Muscle of back (tissue), 11 donors: ENCODE data around the gene FYN. TPM values are rescaled to one million over a fixed set of nuclear protein-coding genes. Genes with fewer than 3 reads are reported as not detected.

Source experiments
- DNase-seq, 3 donors: peaks; one replicate each; pipeline versions ENCODE4 v3.0.0 to v3.0.0-alpha.2; 2013
- polyA plus RNA-seq, 10 donors: library from polyadenylated mRNA; unstranded; fragments of 120-200 nt; gene quantifications; one replicate each; pipeline ENCODE4 v1.2.1, GENCODE V29; 2013; ENCODE audit not compliant: insufficient read length in 10 of 10

Gene FYN
- polyA plus RNA-seq, 10 donors, result 119 to 184 (median 154) TPM

DNA sequence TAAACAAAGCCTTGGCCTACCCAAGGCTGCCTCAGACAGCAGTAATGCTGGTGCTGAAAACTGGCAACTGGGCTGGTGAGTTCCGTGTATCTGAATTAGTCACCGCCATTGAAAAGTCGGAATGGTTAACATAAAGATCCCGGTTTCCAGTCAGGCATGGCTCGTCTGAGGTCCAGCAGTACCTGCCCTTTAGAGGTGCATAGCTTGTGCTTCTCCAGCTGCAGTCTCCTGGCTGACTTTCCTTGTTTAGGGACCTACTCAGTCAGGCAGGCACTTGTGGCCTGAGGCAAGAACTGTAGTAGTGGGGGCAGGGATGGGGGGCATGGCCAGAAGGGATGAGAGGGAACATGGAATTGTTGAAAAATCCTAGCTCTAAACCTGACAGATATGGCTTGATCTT is 101.6 kb downstream of the FYN start:
- DNase-seq, result no peak

DNA sequence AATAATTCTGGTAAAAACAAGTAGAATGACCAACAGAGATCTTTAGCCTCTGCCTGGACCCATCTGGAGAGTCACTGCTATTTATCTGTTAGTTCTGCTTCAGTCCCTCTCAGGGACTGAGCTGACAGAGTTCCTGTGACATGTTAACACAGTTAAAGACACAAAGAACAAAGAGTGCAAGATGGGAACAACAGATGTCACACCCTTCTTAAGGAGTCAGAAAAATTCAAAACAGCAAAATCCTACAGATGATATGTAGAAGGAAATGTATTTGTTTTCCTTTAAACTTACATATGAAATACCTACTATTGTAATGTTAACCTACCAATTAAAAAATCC is 102.2 kb downstream of the FYN start:
- DNase-seq, result no peak

DNA sequence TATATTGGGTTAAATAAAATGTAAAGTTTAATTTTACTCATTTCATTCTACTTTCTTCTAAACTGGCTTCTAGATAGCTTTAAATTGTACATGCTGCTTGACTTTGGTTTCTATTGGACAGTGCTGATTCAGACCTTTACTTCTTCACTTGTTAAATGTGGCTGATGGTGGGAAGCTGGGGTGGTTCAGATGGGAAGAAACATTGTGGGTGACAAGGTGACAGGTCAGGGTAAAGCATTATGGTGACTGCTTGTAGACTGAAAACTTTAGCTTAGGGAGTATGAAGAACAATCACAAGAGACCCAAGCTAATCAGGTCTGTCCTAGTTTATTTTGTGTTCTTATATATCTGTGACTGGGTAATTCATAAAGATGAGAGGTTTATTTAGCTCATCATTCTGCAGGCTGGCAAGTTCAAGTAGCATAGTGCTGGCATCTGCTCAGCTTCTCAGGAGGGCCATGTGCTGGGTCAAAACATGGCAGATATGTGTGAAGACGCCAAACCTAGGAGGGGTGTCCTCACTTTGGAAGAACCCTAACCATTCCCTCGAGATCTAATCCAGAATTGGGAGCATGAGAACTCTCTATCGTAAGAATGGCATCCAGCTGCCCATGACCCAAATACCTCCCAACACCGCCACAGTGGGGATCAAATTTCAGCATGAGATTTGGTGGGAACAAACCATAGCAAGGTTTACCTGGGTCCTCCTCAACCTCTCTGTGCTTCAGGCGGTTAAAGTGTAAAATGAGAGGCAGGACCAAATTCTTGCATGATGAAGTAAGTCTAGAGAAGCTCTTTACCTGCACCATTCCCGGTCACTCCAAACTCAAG is 102.8 kb downstream of the FYN start:
- DNase-seq, result no peak

DNA sequence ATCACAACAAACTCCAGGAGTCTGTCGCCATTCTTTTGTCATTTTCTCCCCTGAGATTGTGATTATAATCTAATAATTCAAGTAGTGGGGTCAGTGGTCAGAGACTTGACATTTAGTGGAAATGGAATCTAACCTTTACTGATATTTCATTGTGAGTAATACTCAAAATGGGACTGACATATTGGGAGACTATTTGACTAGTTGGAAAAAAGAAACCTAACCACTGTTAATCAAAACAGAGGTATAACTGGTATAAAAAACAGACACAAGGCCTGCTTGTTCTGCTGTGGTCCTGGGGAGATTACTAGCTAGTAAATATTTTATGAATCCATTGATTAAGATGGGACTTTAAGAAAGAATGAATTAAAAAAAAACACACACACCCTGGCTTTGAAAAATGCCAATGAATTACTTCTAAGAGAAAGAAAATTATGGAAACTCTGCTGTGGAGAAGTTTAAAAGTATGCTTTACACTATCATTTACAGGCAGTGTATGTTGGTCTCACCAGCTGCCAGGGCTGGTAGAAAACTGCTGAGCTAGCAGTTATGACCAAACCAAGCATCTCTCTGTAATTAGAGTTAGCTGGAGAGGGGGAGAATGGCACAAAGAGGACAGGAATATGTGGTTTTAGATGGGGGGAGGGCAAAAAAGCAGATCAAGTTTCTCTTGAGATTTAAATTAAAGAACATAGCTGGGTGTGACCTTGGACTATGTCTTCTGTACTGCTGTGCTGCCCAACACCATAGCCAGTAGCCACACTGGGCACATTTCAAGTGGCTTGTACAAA is 103.7 kb downstream of the FYN start:
- no peak for DNase-seq

DNA sequence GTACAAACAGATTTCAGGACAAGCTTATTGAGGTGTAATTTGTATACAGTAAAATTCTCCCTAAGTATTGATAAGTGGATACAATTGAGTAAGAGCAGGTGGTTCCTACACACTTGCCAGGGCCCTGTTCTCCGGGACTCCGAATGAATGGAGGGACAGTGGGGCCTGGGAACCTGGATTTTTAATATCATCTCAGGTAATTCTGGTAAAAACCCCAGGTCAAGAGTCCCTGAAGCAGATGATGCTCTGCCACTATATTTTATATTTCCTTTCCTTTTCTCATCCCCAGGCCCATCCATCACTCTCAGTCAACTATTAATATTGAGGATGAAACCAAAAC is 104.9 kb downstream of the FYN start:
- no peak for DNase-seq

- no peak for DNase-seq
Observed at GRCh38 chr6:111767752-111768430, 105.4 kb downstream of the FYN start.

DNA sequence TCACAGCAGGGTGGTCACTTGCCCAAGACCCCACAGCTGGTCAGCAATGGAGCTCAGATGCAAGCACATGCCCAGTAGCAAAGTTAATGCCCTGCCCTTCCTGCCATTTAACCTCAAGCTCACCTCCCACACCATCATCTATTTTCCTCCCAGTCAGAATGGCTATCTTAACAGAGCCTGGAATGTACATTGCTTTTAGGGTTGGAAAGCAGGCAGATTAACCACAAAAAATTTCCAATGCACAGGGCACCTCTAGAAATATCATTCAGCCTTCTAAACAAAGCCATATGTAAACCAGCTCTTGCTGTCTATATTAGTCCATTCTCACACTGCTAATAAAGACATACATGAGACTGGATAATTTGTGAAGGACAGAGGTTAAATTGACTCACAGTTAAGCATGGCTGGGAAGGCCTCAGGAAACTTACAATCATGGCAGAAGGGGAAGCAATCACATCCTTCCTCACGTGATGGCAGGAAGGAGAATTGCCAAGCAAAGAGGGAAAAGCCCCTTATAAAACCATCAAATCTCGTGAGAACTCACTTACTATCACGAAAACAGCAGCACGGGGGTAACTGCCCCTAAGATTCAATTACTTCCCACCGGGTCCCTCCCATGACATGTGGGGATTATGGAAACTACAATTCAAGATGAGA is 106.9 kb downstream of the FYN start:
- peak in 1 of 3 donors; percentile 53 for DNase-seq

DNA sequence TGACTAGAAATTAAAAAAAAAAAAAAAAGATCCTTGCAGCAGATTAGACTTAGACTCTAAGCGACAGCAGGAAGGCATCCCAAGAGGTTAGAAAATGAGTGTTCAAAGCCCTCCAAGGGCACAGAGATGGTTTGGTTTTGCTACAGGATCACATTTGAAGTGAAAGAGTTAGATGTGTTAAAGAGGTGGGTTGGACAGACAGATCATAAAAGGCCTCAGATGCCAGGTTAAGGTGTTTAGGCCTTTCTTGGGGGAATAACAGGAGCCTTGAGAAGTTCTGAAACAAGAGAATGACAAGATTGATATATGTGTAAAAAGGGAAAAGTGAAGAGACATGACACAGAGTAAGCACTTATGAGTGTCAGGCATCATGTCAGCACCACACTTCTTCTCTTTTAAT is 107.5 kb downstream of the FYN start:
- DNase-seq, result no peak

DNA sequence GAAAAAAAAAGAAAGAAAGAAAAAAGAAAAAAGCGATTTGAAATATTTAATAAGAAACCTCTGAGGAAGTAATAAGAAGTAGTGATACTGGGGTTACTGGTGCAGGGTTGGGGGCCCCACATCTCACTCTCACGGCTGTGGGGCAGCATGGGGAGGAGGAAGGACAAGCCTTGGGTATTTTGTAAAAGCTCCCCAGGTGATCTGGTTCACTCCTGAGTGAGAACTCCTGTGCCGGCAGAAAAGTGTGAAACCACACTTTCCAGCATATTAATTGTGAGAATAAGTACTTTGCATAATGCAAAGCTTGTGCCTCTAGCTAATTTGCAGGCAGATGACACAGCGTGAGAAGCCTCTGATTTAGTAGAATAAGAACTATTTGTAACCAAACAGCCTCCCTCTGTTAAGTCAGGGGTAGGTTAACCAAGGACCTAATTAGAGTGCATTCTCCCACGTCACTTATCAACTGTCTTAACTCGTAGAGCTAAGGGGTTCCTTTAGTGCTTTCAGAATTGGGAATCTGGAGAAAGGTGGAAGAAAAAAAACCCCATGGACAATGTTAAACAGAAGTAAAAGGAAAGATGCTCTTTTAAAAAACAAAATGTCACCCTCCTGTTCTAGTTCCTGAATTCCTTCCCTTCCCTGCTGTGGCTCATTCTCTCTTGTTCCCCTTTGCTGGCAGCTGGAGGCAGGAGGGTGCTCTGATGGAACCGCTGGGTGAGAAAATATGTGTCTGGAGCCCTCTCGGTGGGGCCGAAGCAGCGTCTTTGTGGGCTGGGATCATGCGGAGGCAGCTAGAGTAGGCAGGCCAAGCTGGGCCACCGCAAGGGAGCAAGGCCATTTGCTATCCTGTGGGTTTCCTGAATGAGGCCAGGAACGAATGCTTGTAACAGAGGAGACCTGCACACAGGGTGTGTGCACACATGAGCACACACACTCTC is 108.7 kb downstream of the FYN start:
- no peak for DNase-seq

DNA sequence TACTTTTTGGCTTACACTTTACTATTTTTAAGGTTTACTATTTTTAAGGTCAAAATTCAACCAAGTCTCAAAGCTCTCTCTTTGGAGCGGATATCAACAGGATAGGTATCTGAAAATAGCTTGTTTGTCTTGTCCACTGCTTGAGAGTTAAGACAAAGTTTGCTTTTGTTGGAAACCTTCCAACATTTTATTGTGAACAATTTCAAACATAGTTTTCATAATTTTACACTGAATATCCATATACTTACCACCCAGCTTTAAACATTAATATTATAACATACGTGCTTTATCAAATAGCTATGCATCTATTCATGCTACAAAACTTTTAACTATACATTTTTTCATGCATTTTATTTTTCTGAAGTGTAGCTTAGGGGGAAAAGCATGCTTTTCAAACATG is 109.9 kb downstream of the FYN start:
- no peak for DNase-seq

DNA sequence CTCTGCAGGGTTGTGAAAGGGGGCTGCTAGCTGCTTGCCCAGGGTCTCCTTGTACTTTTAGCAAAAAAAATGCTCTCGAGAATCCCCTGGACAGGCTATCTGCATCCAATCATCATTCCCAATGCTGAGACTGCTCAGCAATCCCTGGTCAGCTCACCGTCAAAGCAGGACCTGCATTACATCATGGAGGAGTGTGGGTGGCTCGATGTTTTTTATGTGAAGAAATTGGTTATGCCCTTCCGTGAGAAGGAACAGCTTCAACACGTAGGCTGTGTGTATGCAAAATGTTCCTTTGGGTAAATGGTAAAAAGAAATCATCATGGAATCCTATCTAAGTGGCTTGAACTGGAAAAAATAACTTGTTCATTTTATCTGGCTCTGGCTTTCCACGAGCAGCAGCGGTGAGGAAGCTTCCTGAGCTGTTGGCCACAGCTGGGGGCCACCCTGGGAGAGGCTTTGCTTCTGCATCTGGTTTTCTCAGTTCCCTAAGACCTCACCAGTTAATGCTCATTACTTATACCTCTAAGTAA is 111.4 kb downstream of the FYN start:
- DNase-seq, result peak in 1 of 3 donors; percentile 73

DNA sequence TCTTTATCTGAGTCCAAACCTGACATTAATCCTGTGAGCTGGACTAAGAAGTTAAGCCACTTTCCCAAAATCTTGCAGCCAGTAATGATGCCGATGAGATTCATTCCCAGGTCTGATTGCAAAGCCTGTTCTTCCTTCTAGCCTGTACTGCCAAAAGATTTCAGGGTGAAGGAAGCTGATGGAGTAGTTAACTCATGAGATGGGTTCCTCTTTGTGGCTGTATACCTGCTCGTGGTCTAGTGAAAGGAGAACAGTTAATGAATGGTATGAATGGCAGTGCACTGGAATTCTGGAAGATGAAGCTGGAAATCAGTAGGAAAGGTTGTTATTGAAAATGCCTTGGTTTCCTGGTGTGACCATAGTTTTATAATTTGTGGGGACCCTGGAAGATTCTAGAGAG is 112.0 kb downstream of the FYN start:
- DNase-seq, result no peak

- DNase-seq, result peak; percentile 64 to 91 (median 81)
Observed at GRCh38 chr6:111759836-111760785, 113.1 kb downstream of the FYN start.

- no peak for DNase-seq
Observed at GRCh38 chr6:111759331-111759835, 113.9 kb downstream of the FYN start.

DNA sequence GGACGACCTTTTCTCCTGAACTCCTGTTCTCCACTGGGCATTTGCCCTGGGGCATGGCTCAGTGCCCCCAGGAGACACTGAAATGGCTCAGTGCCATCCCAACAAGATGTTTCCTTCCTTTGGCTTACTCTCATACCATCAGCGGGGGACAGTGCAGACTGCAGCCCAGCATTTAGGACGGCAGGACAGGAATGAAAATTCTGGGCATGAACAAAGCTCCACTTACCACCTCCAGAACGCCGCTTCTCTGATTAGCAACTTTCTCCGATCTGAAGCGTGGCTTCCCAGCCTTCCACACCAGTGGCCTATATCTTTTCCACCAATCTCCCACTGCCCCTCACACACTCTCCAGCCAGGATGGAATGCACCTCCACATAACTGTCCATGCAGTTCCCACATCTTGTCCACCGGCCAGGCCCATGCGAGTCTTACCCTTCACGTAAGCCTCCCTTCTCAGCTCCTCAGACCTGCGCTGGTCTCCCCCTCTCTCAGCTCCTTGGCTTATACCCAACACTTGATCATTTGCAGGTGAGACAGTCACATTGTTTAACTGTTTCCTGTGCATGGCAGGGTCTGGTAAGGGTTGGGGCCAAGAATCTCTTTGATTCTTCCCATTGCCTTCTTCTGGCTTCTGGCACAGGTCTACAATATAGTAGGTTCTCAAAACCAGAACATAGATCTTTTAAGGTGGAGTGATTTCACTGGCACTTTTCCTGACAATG is 114.5 kb downstream of the FYN start:
- no peak for DNase-seq

DNA sequence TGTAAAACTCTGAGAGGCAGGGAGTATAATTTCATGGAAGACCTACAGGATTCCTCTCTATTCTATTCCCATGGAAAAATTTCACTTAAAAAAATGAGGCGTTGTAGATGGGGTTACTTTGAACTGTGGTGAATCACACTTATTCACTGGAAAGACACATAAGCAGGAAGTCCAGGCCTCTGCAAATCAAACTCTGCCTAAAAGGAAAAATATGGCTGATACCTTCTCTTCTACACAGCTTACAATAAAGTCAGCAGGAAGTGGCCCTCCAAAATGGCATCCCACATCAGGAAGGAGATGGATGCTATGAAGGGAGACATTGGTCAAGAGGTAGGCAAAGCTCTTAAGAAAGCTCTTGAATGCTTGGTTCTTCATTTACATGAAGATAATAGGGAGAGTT is 115.9 kb downstream of the FYN start:
- no peak for DNase-seq

DNA sequence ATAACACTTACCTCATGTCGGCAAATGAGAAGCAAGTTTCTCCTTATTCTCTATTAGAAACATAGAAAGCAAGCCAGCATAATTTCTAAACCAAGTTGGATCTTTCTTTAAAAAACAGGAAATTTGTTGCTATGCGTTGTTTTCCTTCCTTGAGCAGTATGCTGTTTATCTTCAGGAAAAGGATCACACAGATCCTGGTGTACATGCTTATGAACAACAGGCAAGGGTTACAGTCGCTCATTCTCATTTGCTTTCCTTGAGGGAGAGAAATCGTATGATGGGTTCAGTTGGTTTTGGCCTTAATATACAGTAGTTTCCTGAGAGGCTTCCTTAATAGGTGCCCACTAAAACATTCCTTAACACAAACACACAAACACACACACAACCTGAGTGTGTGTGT is 118.8 kb downstream of the FYN start:
- DNase-seq, result no peak

GRCh38 chr6:111753573-111753972 is 119.7 kb downstream of the FYN start:
- no peak for DNase-seq

- DNase-seq, result no peak
Observed at GRCh38 chr6:111752476-111752875, 120.8 kb downstream of the FYN start.
